Stimulated activated CD8-positive, alpha-beta memory T cell treated with anti-CD3 and anti-CD28 coated beads, Interleukin-15, amount 100 ng/mL, for 24 hours (primary cell): ENCODE data around the gene EXTL1.

Source experiments
- DNase-seq: peaks from one replicate; pipeline ENCODE4 v3.0.0-alpha.2; 2020; ENCODE audit warnings: low read depth

The EXTL1 gene

GRCh38 chr1:25996966-25997827, 24.4 kb upstream of the EXTL1 start:
- no peak for DNase-seq

DNA sequence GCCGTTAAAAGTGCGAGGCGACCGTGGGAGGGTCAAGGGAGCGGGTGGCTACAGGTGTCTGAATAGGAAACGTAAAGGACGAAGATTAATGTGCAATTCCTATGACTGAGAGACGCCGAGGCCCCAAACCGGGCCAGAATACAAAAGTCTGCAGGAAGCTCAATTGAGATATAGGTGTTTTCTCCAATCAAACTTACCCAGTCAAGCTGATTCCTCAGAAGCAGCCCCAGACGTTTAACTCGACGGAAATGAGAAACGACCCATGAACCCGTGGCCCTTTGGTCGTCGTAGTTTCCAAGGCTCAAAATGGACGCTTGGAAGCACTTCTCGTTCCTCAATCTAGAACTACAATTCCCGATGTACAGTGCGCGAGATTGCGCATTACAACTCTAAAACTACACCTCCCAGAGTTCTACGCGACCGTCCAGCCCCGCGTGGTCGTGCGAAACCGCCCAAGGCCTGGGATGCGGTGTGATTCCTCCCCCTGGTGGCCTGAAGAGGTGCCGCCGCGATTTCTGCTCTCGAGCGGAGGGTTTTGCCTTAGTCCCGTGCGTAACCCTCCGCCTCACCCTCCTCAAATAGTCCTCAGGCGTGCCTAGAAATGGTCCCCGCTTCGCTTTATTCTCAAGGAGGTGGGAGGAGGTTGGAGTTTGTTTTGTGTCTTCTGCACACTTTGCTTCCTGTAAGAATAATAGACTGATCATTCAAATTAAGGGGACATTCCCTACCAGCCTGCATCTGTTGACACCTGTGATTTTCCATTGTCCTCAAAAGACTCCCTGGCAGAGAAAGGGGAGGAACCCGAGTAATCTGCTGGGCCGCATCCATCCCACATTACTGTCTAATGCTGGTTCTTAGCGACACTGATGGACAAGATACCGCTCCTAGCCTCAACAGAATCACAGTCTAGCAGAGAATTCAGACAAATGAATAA, 23.5 kb upstream of the EXTL1 start, which contains the start of gene PAFAH2:
Gene PAFAH2, minus strand, starts transcription at position 236 of the 934 bp plus-strand sequence. CDS start 7,247 bp downstream, outside the sequence.
- peak; percentile 85 for DNase-seq

DNA sequence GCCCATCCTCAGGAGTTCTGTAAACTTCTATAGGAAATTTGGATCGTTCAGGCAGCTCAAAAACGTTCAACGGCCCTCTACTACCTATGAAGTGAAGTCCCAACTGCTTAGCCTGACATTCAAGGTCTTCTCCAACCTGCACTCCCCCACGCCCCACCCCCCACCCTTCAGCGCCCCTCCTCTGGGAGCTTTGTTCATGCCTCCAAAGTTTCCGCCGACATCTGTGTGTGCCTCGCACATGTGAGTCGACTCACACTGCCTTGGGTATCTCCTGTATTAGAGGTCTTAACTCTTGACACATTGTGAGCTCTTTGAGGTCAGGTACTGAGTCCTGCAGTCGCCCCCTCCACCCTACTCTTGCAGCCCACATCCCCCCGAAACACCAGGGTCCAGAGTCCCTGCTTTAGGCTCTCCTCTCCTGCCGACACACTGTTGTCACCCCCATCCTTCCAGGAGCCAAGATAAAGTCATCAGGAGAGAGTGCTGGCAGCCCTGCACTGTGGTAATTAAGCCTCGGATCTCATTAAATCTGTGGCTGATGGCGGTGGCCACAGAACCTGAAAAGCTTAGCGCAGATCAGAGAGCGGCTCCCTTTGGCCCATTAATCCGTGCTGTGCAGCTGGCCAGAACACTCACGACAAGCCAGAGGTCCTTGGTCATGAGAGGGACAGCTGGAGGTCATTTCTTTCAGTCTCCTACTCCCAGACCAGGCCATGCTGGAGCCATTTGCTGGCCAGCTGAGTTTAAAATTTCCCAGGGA, 22.4 kb upstream of the EXTL1 start:
- DNase-seq = no peak

GRCh38 chr1:26003262-26003661, 18.3 kb upstream of the EXTL1 start:
- no peak for DNase-seq

- DNase-seq = no peak
These were observed 17.8 kb upstream of the EXTL1 start for GRCh38 chr1:26003756-26004155.

DNA sequence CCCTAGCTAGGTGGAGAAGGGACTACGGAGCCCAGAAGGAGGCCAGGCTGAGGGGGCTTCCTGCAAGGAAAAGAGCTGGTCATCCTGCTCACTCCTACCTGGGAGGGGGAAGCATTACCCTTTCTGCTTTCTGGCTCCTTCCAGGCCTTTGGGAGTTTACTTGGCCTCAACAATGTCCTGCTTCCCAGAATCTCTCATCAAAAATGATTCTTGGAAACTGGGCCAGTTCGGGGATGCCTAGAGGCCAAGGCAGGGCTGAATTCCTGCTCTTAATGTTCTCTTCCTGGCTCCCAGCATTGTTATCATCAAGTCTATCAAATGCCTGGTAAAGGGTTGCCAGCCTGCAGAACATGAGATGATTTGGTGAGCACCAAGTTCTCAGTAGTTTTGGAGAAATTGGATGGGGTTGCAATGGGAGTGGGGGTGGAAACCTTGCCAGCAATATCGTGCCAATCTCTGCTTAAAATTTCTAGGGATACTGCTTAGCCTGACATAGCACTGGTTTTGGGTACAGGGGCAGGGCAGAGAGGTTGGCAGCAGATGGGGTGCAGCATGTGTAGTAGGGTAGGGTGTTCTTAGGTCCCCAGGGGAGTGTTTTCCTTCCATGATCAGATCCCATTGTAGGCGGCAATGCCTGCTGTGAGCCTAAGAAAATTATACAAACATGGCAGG, 16.0 kb upstream of the EXTL1 start:
- DNase-seq = no peak

GRCh38 chr1:26006710-26007109, 14.9 kb upstream of the EXTL1 start:
- no peak for DNase-seq

DNA sequence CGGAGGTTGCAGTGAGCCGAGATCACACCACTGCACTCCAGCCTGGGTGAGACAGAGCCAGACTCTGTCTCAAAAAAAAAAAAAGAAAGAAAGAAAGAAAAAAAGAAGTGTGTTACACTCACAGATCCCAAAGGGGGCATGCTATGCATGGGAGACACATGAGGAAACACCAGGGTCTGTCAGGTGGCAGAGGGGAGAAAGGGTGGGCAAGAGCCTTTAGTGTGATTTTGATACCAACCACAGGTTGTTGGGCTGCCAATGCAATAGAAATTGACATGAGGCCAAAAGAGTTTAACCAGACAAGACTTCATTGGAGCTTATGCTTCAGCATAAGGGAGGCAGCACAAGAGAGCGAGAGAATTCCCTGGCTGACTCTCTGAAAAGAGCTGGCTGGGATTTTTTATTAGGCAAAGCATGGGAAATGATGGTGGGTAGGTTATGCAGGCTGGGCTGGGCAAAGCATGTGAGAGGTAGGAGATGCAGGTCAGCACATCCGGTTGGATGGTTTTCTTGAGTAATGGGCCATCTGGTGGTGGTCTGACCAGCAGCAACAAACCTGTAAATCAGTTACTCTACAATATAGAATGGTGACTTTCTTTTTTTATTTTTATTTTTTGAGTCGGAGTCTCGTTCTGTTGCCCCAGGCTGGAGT, 11.7 kb upstream of the EXTL1 start:
- no peak for DNase-seq

- no peak for DNase-seq
These were observed 10.8 kb upstream of the EXTL1 start for GRCh38 chr1:26010825-26011224.

- no peak for DNase-seq
These were observed 8.7 kb upstream of the EXTL1 start for GRCh38 chr1:26012864-26013263.

DNA sequence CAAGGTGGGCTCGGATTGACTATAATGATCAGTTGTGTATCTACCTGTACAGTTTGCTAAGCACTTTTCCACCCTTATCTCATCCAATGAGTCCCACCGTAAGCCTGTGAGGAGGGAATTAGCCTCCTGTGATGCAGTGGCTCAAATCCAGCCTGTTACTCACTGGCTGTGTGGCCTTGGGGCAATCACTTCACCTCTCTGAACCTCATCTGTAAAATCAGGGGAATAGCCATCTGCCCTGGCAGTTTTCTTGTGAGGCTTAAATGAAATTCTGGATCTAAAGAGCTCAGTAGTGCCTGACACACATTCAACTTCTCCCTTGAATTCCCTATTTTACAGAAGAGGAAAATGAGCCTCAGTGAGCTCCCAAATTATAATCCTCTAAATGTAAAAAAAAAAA, 7.4 kb upstream of the EXTL1 start:
- DNase-seq = no peak

DNA sequence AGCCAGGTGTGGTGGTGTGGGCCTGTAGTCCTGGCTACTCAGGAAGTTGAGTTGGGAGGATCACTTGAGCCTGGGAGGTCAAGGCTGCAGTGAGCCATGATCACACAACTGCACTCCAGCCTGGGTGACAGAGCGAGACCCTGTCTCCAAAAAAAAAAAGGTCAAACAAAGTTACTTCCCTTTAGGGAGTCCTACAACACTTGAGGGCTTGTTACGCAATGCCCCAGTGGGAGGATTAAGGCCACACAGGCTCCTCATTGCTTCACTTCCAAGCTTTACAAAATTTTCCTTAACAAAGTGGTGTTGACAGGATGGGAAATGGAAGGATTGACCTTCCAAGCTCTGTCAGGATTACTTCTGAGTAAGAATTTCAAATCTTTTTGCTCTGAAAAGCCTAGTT, 6.2 kb upstream of the EXTL1 start:
- no peak for DNase-seq

- no peak for DNase-seq
These were observed 5.2 kb upstream of the EXTL1 start for GRCh38 chr1:26016258-26016952.

DNA sequence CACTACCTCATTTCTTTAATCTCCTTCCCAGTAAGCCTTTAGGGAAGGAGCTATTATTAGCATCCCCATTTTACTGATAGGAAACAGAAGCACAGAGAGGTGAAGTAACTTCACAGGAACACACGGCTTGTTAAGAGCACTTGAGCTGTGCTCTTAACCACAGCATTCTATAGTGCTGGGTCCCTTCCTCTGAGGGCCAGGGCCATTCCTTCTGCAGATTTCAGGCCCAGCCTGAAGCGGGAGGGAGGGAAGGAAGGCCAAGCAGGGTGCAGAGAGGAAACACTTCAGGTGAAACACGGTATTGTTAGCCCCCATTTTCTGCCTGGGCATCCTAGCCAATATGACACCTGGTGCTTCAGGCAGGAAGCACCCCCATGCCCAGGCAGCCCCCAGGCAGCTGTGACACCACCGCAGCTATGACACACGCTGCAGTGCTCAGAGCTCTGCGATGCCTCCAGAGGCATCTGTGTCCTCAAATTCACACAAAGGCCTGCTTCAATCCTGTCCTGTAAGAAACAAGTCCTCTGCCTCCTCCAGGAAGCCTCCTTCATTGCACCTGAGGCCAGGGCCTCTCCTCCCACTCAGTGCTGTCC, 4.5 kb upstream of the EXTL1 start:
- DNase-seq = no peak

DNA sequence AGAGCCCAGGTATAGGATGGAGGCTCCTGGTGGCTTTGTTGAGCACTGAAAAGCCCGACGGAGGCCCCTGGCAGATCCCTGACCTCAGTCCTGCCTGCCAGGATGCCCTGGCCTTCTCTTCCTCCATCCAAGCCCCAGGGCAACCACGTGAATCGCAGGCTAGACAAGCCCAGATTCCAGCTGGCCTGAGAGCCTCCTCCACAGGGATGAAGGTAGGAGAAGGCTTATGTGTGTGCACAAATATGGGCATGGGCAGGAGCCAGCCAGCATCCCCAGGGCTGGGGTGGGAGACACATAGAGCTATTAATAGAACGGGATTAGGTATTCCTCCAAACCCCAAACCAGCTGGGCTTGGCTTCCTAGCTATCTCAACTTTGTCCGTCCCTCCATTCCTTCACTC, 4.0 kb upstream of the EXTL1 start:
- no peak for DNase-seq

DNA sequence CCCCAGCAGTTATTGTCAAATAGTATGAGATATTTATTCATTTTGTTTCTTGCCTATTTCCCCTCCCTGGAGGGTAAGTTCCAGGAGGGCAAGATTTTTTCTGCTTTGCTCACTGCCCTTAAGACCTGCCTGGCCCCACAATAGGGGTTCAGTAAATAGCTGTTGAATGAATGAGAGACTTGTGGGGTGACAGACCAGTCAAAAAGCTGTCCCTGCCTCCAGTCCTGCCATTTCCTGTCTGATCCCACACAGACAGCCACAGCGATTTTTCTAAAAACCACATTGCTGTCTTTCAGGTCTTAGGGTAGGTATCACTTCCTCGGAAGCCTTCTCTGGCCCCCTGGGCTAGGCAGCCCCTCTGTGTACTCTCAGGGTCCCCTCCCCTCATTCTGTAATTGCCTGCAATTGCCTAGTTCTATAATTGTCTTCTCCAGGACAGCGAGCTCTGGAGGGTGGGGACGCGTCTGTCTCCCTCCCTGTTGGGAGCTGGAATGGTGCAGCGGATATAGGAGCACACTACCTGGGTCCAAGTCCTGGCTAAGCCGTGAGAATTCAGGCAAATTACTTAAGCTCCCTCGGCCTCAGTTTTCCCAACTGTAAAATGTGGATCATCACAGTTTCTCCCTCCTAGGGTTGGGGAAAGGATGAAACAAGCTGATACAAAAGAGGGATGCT, 1.8 kb upstream of the EXTL1 start:
- DNase-seq = no peak

GRCh38 chr1:26020330-26020768, 1.2 kb upstream of the EXTL1 start:
- no peak for DNase-seq

GRCh38 chr1:26020941-26021646, 481 bp upstream of the EXTL1 start:
- DNase-seq = no peak

DNA sequence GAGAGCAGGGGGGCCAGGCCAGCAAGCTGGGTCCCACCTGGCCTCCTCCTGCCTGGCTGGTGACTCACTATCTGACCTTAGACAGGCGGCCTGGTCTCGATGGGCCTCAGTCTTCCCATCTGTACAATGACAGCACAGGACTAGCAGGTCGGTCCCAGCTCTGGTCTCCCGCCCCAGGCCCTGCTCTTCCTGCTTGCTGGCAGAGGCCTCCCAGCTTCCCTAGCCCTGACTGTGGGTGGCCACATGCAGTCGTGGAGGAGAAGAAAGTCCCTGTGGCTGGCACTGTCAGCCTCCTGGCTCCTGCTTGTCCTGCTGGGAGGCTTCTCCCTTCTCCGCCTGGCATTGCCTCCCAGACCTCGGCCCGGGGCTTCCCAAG, 817 bp downstream of the EXTL1 start:
- DNase-seq = no peak
